Type B pancreatic cell (in vitro differentiated cells): Measurements from ENCODE around the gene MAGEF1. TPM values are rescaled to one million over a fixed set of nuclear protein-coding genes. Genes with fewer than 3 reads are reported as not detected.

Source experiments
- DNase-seq: peaks from one replicate; pipeline ENCODE4 v3.0.0; 2021; ENCODE audit warnings: mixed read lengths; ENCODE audit not compliant: unreplicated experiment; ENCODE audit errors: extremely low spot score
- H3K27ac Mint-ChIP-seq: 2 replicates; pipeline ENCODE4 v1.8.0; 2021; ENCODE audit warnings: mild to moderate bottlenecking, mixed read lengths
- H3K27me3 Mint-ChIP-seq: 2 replicates; pipeline ENCODE4 v1.8.0; 2021; ENCODE audit warnings: mixed read lengths
- H3K36me3 Mint-ChIP-seq: 2 replicates; pipeline ENCODE4 v1.8.0; 2021; ENCODE audit warnings: mixed read lengths
- H3K4me1 Mint-ChIP-seq: one replicate; pipeline ENCODE4 v1.8.0; 2021; ENCODE audit warnings: mixed read lengths; ENCODE audit not compliant: unreplicated experiment
- H3K4me3 Mint-ChIP-seq: 2 replicates; pipeline ENCODE4 v1.8.0; 2021; ENCODE audit warnings: mild to moderate bottlenecking, mixed read lengths
- H3K9me3 Mint-ChIP-seq: 2 replicates; pipeline ENCODE4 v1.8.0; 2021; ENCODE audit warnings: mixed read lengths
- CTCF ChIP-seq: fragments of 200-600 bp; sonication (generic); conservative IDR thresholded peaks from 2 replicates; pipeline ENCODE4 v1.5.0; 2021; ENCODE audit warnings: antibody characterized with exemption, mild to moderate bottlenecking
- total RNA-seq: library from RNA; stranded (reverse); gene quantifications from 2 replicates; pipeline ENCODE4 v1.2.1, GENCODE V29; 2021; ENCODE audit warnings: low replicate concordance

MAGEF1 gene
- total RNA-seq, 1 donor from 2014 or later: 69.2 TPM

- H3K4me1 Mint-ChIP-seq: peaks cover 48% of the 10 kb centered on the region
- H3K9me3 Mint-ChIP-seq: no peaks in the 10 kb centered on the region
- no peak for DNase-seq
- H3K4me3 Mint-ChIP-seq: no peak overlapping the region
- no peaks in the 10 kb centered on the region for H3K27me3 Mint-ChIP-seq
- no peak for TF ChIP-seq CTCF
- no peak overlapping the region for H3K27ac Mint-ChIP-seq
- H3K36me3 Mint-ChIP-seq: no peaks in the 10 kb centered on the region
Measured at GRCh38 chr3:184743248-184743647, 31.4 kb upstream of the MAGEF1 start.

- Mint-ChIP-seq H3K27ac (peak overlapping the region; percentile 57), H3K36me3 (no peaks in the 10 kb centered on the region), H3K27me3 (no peaks in the 10 kb centered on the region), H3K4me3 (peak overlapping the region; percentile 57), H3K4me1 (peaks cover 49% of the 10 kb centered on the region), H3K9me3 (no peaks in the 10 kb centered on the region)
- DNase-seq: no peak
- TF ChIP-seq CTCF: no peak
Measured at GRCh38 chr3:184742676-184743135, 30.8 kb upstream of the MAGEF1 start.

- Mint-ChIP-seq H3K27me3 (no peaks in the 10 kb centered on the region), H3K4me3 (peak overlapping the region; percentile 57), H3K36me3 (no peaks in the 10 kb centered on the region), H3K9me3 (no peaks in the 10 kb centered on the region), H3K27ac (peak overlapping the region; percentile 58), H3K4me1 (peaks cover 52% of the 10 kb centered on the region)
- TF ChIP-seq CTCF: peak; percentile 31
- DNase-seq: no peak
Measured at GRCh38 chr3:184741798-184742675, 30.2 kb upstream of the MAGEF1 start.

GRCh38 chr3:184741259-184741556 is 29.3 kb upstream of the MAGEF1 start:
- no peaks in the 10 kb centered on the region for H3K9me3 Mint-ChIP-seq

GRCh38 chr3:184740509-184741258 is 28.8 kb upstream of the MAGEF1 start:
- DNase-seq: no peak
- no peaks in the 10 kb centered on the region for H3K27me3 Mint-ChIP-seq
- H3K9me3 Mint-ChIP-seq: no peaks in the 10 kb centered on the region
- no peak overlapping the region for H3K4me3 Mint-ChIP-seq
- peak overlapping the region; percentile 58 for H3K27ac Mint-ChIP-seq
- H3K4me1 Mint-ChIP-seq: peaks cover 45% of the 10 kb centered on the region
- no peak for TF ChIP-seq CTCF
- no peaks in the 10 kb centered on the region for H3K36me3 Mint-ChIP-seq

More at GRCh38 chr3:184741259-184741556, 29.3 kb upstream of the MAGEF1 start:
- peaks cover 51% of the 10 kb centered on the region for H3K4me1 Mint-ChIP-seq
- no peak for DNase-seq
- no peak overlapping the region for H3K4me3 Mint-ChIP-seq
- TF ChIP-seq CTCF: no peak
- peak overlapping the region; percentile 58 for H3K27ac Mint-ChIP-seq
- H3K36me3 Mint-ChIP-seq: no peaks in the 10 kb centered on the region
- no peaks in the 10 kb centered on the region for H3K27me3 Mint-ChIP-seq
